SK-N-MC (cell line): ENCODE results near the gene SSBP2.

ENCODE experiments used
- EZH2 ChIP-seq: fragments of 200-600 bp; sonication (generic); IDR thresholded peaks from one replicate; pipeline ENCODE4 v1.6.1; 2017; ENCODE audit warnings: antibody characterized with exemption
- POLR2AphosphoS5 ChIP-seq: IDR thresholded peaks from 2 replicates; pipeline ENCODE4 v1.6.1; 2012; ENCODE audit warnings: mild to moderate bottlenecking, low read depth, low read length, borderline replicate concordance

- TF ChIP-seq EZH2 = no peak
- TF ChIP-seq POLR2AphosphoS5 = no peak
These were observed 71.0 kb downstream of the SSBP2 start for GRCh38 chr5:81679885-81680284.
